GM18511 (cell line): ENCODE measurements around the gene RPLP1.

Source experiments
- ATAC-seq: cut with Tn5 transposase; IDR thresholded peaks from one replicate; pipeline ENCODE4 v1.9.1; 2021; ENCODE audit warnings: mild to moderate bottlenecking, moderate library complexity; ENCODE audit not compliant: unreplicated experiment

The RPLP1 gene

GRCh38 chr15:69468241-69469121, 15.9 kb downstream of the RPLP1 start:
- ATAC-seq: no peak

- no peak for ATAC-seq
Measured at GRCh38 chr15:69469467-69470201, 17.0 kb downstream of the RPLP1 start.

- no peak for ATAC-seq
Measured at GRCh38 chr15:69472046-69472445, 19.4 kb downstream of the RPLP1 start.

- no peak for ATAC-seq
Measured at GRCh38 chr15:69472562-69472961, 19.9 kb downstream of the RPLP1 start.

- no peak for ATAC-seq
Measured at GRCh38 chr15:69474291-69474690, 21.7 kb downstream of the RPLP1 start.

GRCh38 chr15:69474846-69475455, 22.3 kb downstream of the RPLP1 start:
- ATAC-seq: no peak

- no peak for ATAC-seq
Measured at GRCh38 chr15:69475769-69476358, 23.2 kb downstream of the RPLP1 start.

GRCh38 chr15:69476704-69477473, 24.3 kb downstream of the RPLP1 start:
- no peak for ATAC-seq

- ATAC-seq: no peak
Measured at GRCh38 chr15:69478259-69478781, 25.7 kb downstream of the RPLP1 start.

GRCh38 chr15:69479081-69479480, 26.5 kb downstream of the RPLP1 start:
- no peak for ATAC-seq

GRCh38 chr15:69479971-69480370, 27.4 kb downstream of the RPLP1 start:
- ATAC-seq: no peak

GRCh38 chr15:69480932-69481331, 28.3 kb downstream of the RPLP1 start:
- no peak for ATAC-seq

GRCh38 chr15:69482686-69483256, 30.2 kb downstream of the RPLP1 start:
- no peak for ATAC-seq

GRCh38 chr15:69484837-69485236, 32.2 kb downstream of the RPLP1 start:
- ATAC-seq: no peak

- ATAC-seq: no peak
Measured at GRCh38 chr15:69486481-69487110, 34.0 kb downstream of the RPLP1 start.

GRCh38 chr15:69489073-69489571, 36.5 kb downstream of the RPLP1 start:
- ATAC-seq: no peak

- no peak for ATAC-seq
Measured at GRCh38 chr15:69490356-69491037, 37.9 kb downstream of the RPLP1 start.

GRCh38 chr15:69491038-69491505, 38.5 kb downstream of the RPLP1 start:
- ATAC-seq: no peak

GRCh38 chr15:69493406-69493805, 40.8 kb downstream of the RPLP1 start:
- no peak for ATAC-seq
